Neural cell (in vitro differentiated cells): ENCODE measurements around the gene CUX1. TPM values are rescaled to one million over a fixed set of nuclear protein-coding genes. Genes with fewer than 3 reads are reported as not detected.

ENCODE experiments used
- H2AFZ ChIP-seq: fragments of 200-600, 300-800 bp; sonication (generic), shearing (Covaris generic); 2 replicates; pipeline ENCODE4 v1.6.0; 2014; ENCODE audit warnings: low read depth, mild to moderate bottlenecking, antibody characterized with exemption, low read length, moderate library complexity
- H3F3A ChIP-seq: fragments of 200-600 bp; shearing (Covaris generic); 2 replicates; pipeline ENCODE4 v1.6.1; 2016; ENCODE audit warnings: mild to moderate bottlenecking, moderate library complexity, mixed read lengths, antibody characterized with exemption, low read length; ENCODE audit not compliant: insufficient read depth, poor library complexity, severe bottlenecking
- H3K27ac ChIP-seq: fragments of 200-600, 300-800 bp; sonication (generic), shearing (Covaris generic); 2 replicates; pipeline ENCODE4 v1.5.1; 2014; ENCODE audit warnings: mild to moderate bottlenecking, low read length, moderate library complexity
- H3K27me3 ChIP-seq: fragments of 300-800, 200-600 bp; sonication (generic), shearing (Covaris generic); 2 replicates; pipeline ENCODE4 v1.6.0; 2014; ENCODE audit warnings: mild to moderate bottlenecking, low read depth, low read length, moderate library complexity; ENCODE audit not compliant: insufficient read depth
- H3K36me3 ChIP-seq: fragments of 300-800, 200-600 bp; sonication (generic), shearing (Covaris generic); 2 replicates; pipeline ENCODE4 v1.5.1; 2014; ENCODE audit warnings: mild to moderate bottlenecking, antibody characterized with exemption, low read length, moderate library complexity; ENCODE audit not compliant: insufficient read depth
- H3K4me2 ChIP-seq: fragments of 300-800, 200-600 bp; sonication (generic), shearing (Covaris generic); 2 replicates; pipeline ENCODE4 v1.6.0; 2014; ENCODE audit warnings: mild to moderate bottlenecking, low read length
- H3K4me3 ChIP-seq: fragments of 300-800, 200-600 bp; sonication (generic), shearing (Covaris generic); 2 replicates; pipeline ENCODE4 v1.5.1; 2014; ENCODE audit warnings: mild to moderate bottlenecking, low read length, moderate library complexity
- H3K79me2 ChIP-seq: fragments of 200-600 bp; shearing (Covaris generic); replicated peaks from 2 replicates; pipeline ENCODE4 v1.6.0; 2014; ENCODE audit warnings: mild to moderate bottlenecking, low read length, moderate library complexity; ENCODE audit not compliant: insufficient read depth
- H3K9ac ChIP-seq: fragments of 300-800, 200-600 bp; sonication (generic), shearing (Covaris generic); 2 replicates; pipeline ENCODE4 v1.6.1; 2016; ENCODE audit warnings: mild to moderate bottlenecking, low read length, mixed read lengths
- H3K9me2 ChIP-seq: fragments of 200-600 bp; shearing (Covaris generic); 2 replicates; pipeline ENCODE4 v1.6.1; 2016; ENCODE audit warnings: mild to moderate bottlenecking, low read length, mixed read lengths; ENCODE audit not compliant: insufficient read depth
- H3K9me3 ChIP-seq: fragments of 200-600, 300-800 bp; sonication (generic), shearing (Covaris generic); 2 replicates; pipeline ENCODE4 v1.6.1; 2016; ENCODE audit warnings: mild to moderate bottlenecking, mixed run types, low read length, moderate library complexity, mixed read lengths
- H4K20me1 ChIP-seq: fragments of 200-600 bp; shearing (Covaris generic); 2 replicates; pipeline ENCODE4 v1.6.1; 2016; ENCODE audit warnings: mild to moderate bottlenecking, mixed run types; ENCODE audit not compliant: insufficient read depth
- CTCF ChIP-seq: fragments of 450-650 bp; IDR thresholded peaks from 2 replicates; pipeline ENCODE4 v1.5.1; 2014; ENCODE audit warnings: antibody characterized with exemption, mild to moderate bottlenecking, moderate library complexity; ENCODE audit not compliant: poor library complexity, severe bottlenecking
- EP300 ChIP-seq: fragments of 450-650 bp; conservative IDR thresholded peaks from 2 replicates; pipeline ENCODE4 v1.6.1; 2014; ENCODE audit warnings: antibody characterized with exemption, mild to moderate bottlenecking, moderate library complexity; ENCODE audit not compliant: poor library complexity, severe bottlenecking
- EZH2 ChIP-seq: fragments of 200-600, 300-800 bp; shearing (Covaris generic), sonication (generic); IDR thresholded peaks from 2 replicates; pipeline ENCODE4 v1.6.1; 2014; ENCODE audit warnings: antibody characterized with exemption, low read length, borderline replicate concordance, mild to moderate bottlenecking; ENCODE audit not compliant: insufficient read depth, poor library complexity, severe bottlenecking
- MXI1 ChIP-seq: fragments of 450-650 bp; conservative IDR thresholded peaks from 2 replicates; pipeline ENCODE4 v1.6.1; 2014; ENCODE audit warnings: antibody characterized with exemption, mild to moderate bottlenecking; ENCODE audit not compliant: poor library complexity, severe bottlenecking
- POLR2AphosphoS5 ChIP-seq: IDR thresholded peaks from 2 replicates; pipeline ENCODE4 v1.6.1; 2012
- RAD21 ChIP-seq: fragments of 450-650 bp; conservative IDR thresholded peaks from 2 replicates; pipeline ENCODE4 v1.6.1; 2014; ENCODE audit warnings: antibody characterized with exemption, mild to moderate bottlenecking, moderate library complexity
- REST ChIP-seq: IDR thresholded peaks from 2 replicates; pipeline ENCODE4 v1.6.1; 2012; ENCODE audit warnings: borderline replicate concordance
- SMC3 ChIP-seq: fragments of 450-650 bp; conservative IDR thresholded peaks from 2 replicates; pipeline ENCODE4 v1.6.1; 2014; ENCODE audit warnings: antibody characterized with exemption, mild to moderate bottlenecking, moderate library complexity; ENCODE audit not compliant: poor library complexity
- TAF1 ChIP-seq: IDR thresholded peaks from 2 replicates; pipeline ENCODE4 v1.6.1; 2012; ENCODE audit warnings: low read depth
- polyA plus RNA-seq: library from polyadenylated mRNA; depleted of rRNA; stranded (reverse); fragments of >200 nt; gene quantifications from 2 replicates; pipeline ENCODE4 v1.2.3, GENCODE V29; 2014

Gene CUX1
- polyA plus RNA-seq, 1 donor from 2014 or later, result 26.6 TPM

DNA sequence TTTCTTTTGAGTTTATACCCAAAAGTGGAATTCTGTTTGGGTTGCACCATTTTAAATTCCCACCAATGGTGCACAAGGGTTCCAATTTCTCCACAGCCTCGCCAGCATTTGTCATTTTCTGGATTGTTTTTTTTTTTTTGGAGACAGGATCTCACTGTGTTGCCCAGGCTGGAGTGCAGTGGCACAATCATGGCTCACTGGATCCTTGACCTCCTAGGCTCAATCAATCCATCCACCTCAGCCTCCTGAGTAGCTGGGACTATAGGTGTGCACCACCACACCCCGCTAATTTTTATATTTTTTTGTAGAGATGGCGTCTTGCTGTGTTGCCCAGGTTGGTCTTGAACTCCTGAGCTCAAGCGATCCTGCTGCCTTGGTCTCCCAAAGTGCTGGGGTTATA is 46.6 kb downstream of the CUX1 start:
- H3K79me2 ChIP-seq, result peaks cover 36% of the 10 kb centered on the region

GRCh38 chr7:101865031-101865430 is 47.6 kb downstream of the CUX1 start:
- Histone ChIP-seq H3F3A (no peaks in the 10 kb centered on the region), H3K9me3 (no peaks in the 10 kb centered on the region), H3K36me3 (no peaks in the 10 kb centered on the region), H2AFZ (no peak overlapping the region), H3K4me2 (no peak overlapping the region), H3K9ac (no peak overlapping the region), H4K20me1 (no peaks in the 10 kb centered on the region), H3K27me3 (no peaks in the 10 kb centered on the region), H3K79me2 (peaks cover 34% of the 10 kb centered on the region), H3K9me2 (no peaks in the 10 kb centered on the region), H3K4me3 (no peak overlapping the region), H3K27ac (no peak overlapping the region)
- TF ChIP-seq RAD21, result no peak
- no peak for TF ChIP-seq SMC3
- no peak for TF ChIP-seq EZH2
- no peak for TF ChIP-seq REST
- TF ChIP-seq EP300, result no peak
- TF ChIP-seq MXI1, result no peak
- TF ChIP-seq TAF1, result no peak
- no peak for TF ChIP-seq POLR2AphosphoS5

More for the DNA sequence above, 46.6 kb downstream of the CUX1 start:
- no peak overlapping the region for H3K4me2 ChIP-seq
- H3K9ac ChIP-seq, result no peak overlapping the region
- no peak overlapping the region for H2AFZ ChIP-seq
- TF ChIP-seq CTCF (no peak), TAF1 (no peak), SMC3 (no peak), EZH2 (no peak), POLR2AphosphoS5 (no peak), EP300 (no peak), RAD21 (no peak), MXI1 (no peak), REST (no peak)
- H3K36me3 ChIP-seq, result no peaks in the 10 kb centered on the region
- no peak overlapping the region for H3K4me3 ChIP-seq
- no peaks in the 10 kb centered on the region for H3K9me2 ChIP-seq
- no peaks in the 10 kb centered on the region for H4K20me1 ChIP-seq
- H3K27me3 ChIP-seq, result no peaks in the 10 kb centered on the region
- no peaks in the 10 kb centered on the region for H3F3A ChIP-seq
- no peaks in the 10 kb centered on the region for H3K9me3 ChIP-seq
- H3K27ac ChIP-seq, result no peak overlapping the region
